CD4-positive, alpha-beta T cell treated with Interleukin-10 for 1 hour (primary cell): ENCODE data around the gene OR5H1.
"Not testable (repeated sequence)": the region's sequence is repeated elsewhere in the genome, so short reads cannot be mapped to it uniquely, and the experiment has no call there.

Experiments
- DNase-seq: peaks from one replicate; pipeline ENCODE4 v3.0.0-alpha.2; 2020

OR5H1 gene

GRCh38 chr3:98130421-98130820 lies at the start of gene OR5H1:
OR5H1 (plus strand) TSS chr3:98130721; CDS start chr3:98132698, 1,977 bp downstream.
- no peak for DNase-seq

GRCh38 chr3:98086873-98087272 lies 43.6 kb upstream of the OR5H1 start, which contains the start of gene OR5AC2:
OR5AC2 (plus strand) TSS chr3:98087173; CDS start chr3:98087173, 0 bp downstream.
- no peak for DNase-seq

GRCh38 chr3:98095882-98096281 lies 34.6 kb upstream of the OR5H1 start:
- DNase-seq: no peak

GRCh38 chr3:98099848-98100247 lies 30.7 kb upstream of the OR5H1 start:
- DNase-seq: no peak

GRCh38 chr3:98108162-98108561 lies 22.4 kb upstream of the OR5H1 start:
- no peak for DNase-seq

- no peak for DNase-seq
These were observed 20.5 kb upstream of the OR5H1 start for GRCh38 chr3:98109807-98110549.

- DNase-seq: no peak
These were observed 20.0 kb upstream of the OR5H1 start for GRCh38 chr3:98110550-98110908.

GRCh38 chr3:98114264-98114663 lies 16.3 kb upstream of the OR5H1 start:
- DNase-seq: no peak

- DNase-seq: no peak
These were observed 14.8 kb upstream of the OR5H1 start for GRCh38 chr3:98115717-98116116.

- no peak for DNase-seq
These were observed 6.1 kb downstream of the OR5H1 start for GRCh38 chr3:98136631-98137030.

GRCh38 chr3:98137826-98138557 lies 7.5 kb downstream of the OR5H1 start:
- not testable (repeated sequence) for DNase-seq

GRCh38 chr3:98140531-98140930 lies 10.0 kb downstream of the OR5H1 start:
- no peak for DNase-seq

GRCh38 chr3:98147179-98147578 lies 16.7 kb downstream of the OR5H1 start, which contains the start of gene OR5H14:
OR5H14 (plus strand) TSS chr3:98147479; CDS start chr3:98149386, 1,907 bp downstream.
- no peak for DNase-seq

GRCh38 chr3:98148751-98149150 lies 18.2 kb downstream of the OR5H1 start:
- no peak for DNase-seq

GRCh38 chr3:98149456-98149855 lies 18.9 kb downstream of the OR5H1 start:
- DNase-seq: not testable (repeated sequence)

- no peak for DNase-seq
These were observed 20.7 kb downstream of the OR5H1 start for GRCh38 chr3:98151241-98151640.

- DNase-seq: no peak
These were observed 35.9 kb downstream of the OR5H1 start, which contains the start of gene OR5H15 for GRCh38 chr3:98166396-98166795. OR5H15 (plus strand) TSS chr3:98166696; CDS start chr3:98168700, 2,004 bp downstream.

GRCh38 chr3:98171071-98171470 lies 40.5 kb downstream of the OR5H1 start:
- no peak for DNase-seq

- DNase-seq: no peak
These were observed 42.1 kb downstream of the OR5H1 start for GRCh38 chr3:98172621-98173020.

GRCh38 chr3:98180319-98180890 lies 49.9 kb downstream of the OR5H1 start:
- DNase-seq: no peak

GRCh38 chr3:98182196-98182595 lies 51.7 kb downstream of the OR5H1 start:
- no peak for DNase-seq

GRCh38 chr3:98185180-98185579 lies 54.7 kb downstream of the OR5H1 start:
- DNase-seq: no peak
